Fibroblast of the conjunctiva (primary cell): ENCODE results near the gene THRB.

Experiments used
- DNase-seq: peaks from one replicate; pipeline ENCODE4 v3.0.0-alpha.2; 2010; ENCODE audit warnings: low read depth

The THRB gene

GRCh38 chr3:24349367-24350019, 145.2 kb downstream of the THRB start:
- DNase-seq, result no peak

DNA sequence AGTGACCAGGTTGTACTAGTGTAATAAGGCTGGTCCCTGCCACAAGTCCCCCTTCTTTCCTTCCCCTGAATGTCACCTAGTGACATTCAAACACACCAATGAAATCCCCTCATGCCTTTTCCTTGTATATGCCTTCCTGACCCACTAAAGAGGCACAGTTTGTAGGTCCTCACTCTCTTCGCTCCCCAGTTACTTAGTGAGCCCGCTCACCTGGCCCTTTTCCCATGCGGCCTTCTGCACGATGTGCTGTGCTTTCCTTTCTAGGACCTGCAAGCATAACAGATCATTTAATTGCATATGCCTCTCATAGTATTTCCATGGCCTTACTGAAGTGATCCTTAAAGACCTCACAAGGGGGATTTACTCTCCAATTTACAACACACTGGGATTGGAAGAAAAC, 146.3 kb downstream of the THRB start:
- DNase-seq, result no peak

- DNase-seq, result peak; percentile 40
These were observed 149.7 kb downstream of the THRB start for GRCh38 chr3:24344784-24345439.

- peak; percentile 37 for DNase-seq
These were observed 151.4 kb downstream of the THRB start for GRCh38 chr3:24343084-24343783.

DNA sequence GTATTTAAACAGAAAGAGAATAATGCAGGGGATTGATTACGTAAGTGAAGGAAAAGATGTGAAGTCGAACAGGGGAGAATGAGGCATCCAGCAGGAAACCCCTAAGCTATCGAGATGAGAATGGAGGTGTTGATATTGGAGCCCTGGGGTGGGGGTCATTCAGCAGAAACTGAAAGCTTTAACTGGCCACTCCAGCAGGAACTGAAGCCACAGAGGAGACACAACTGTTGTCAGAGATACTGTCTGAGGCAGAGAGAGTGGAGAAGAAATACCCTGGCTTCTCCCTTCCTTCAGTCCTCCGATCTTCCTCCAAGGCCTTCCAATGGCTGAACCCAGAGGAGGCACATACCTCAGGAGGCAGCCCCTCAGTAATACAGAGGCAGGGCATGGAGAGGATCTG, 152.4 kb downstream of the THRB start:
- DNase-seq, result no peak

- no peak for DNase-seq
These were observed 153.0 kb downstream of the THRB start for GRCh38 chr3:24341668-24342067.

GRCh38 chr3:24340966-24341365, 153.7 kb downstream of the THRB start:
- no peak for DNase-seq

- no peak for DNase-seq
These were observed 154.5 kb downstream of the THRB start for GRCh38 chr3:24340161-24340560.

GRCh38 chr3:24339266-24339825, 155.3 kb downstream of the THRB start:
- DNase-seq, result no peak

DNA sequence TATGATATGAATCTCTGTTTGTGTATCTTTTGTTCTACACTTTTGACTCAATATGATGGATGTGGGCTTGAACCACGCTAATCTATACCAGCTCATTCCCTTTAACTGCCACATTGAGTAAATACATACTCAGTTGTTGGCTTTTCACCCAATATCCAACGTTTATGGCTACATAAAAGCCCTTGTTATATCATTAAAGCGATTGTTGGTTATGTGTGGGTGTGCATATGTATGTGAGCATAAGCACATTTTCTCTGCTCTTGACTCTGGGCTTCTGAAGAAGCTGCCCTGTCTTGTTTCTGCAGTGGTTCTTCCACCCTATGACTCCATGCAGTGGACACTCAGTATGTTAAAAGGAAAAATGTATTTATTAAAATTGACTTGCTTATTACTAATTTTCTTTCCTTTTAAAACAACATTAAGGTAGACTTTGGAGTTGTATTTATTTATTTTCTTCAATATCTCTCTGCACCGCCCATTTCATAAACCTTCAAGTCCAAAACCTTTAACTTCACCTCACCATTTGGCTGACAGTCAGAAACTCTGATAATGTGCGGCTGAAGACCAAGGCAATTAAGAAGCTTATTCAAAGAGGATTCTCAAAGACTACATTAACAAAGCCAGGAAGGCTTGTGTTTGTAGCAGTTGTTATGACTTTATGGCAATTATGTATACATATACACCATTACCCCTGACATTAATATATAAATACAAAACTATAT, 156.1 kb downstream of the THRB start:
- DNase-seq, result no peak

- DNase-seq, result no peak
These were observed 158.5 kb downstream of the THRB start for GRCh38 chr3:24336101-24336500.

- no peak for DNase-seq
These were observed 162.6 kb downstream of the THRB start for GRCh38 chr3:24332092-24332491.

DNA sequence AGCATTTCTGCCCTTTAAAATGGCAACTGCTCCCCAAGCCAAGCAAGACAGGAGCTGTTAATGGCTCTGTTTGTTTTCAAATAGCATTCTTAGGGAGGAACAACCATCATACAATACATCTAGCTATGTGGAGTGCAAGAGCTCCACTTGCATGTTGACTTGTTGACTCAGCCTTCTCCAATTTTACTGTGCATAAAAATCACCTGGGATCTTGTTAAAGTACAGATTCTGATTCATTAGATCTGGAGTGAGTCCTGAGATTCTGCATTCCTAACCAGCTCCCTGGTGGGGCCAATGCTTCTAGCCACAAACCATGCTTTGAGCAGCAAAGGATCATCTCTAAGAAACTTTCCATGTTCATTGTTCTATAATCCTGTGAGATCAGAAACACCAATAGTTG, 171.4 kb downstream of the THRB start:
- DNase-seq, result no peak

DNA sequence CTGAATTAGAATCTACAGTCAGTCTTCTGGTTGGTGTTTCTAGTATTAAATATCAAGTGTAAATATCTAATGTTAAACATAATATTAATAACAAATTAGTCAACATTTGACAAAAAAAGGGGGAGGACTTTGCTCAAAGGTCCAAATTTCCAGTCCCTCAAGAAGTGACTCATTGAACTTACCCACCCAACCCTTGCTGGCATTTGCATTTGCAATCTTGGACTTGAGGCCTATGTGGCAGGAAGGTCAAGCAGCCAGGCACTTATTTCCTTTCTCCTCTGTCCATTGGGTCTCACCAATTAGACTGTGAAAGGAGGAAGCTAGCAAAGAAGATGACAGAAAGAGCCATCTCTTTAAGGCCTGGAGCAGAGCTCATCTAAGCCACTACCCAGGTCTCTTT, 174.0 kb downstream of the THRB start:
- no peak for DNase-seq

DNA sequence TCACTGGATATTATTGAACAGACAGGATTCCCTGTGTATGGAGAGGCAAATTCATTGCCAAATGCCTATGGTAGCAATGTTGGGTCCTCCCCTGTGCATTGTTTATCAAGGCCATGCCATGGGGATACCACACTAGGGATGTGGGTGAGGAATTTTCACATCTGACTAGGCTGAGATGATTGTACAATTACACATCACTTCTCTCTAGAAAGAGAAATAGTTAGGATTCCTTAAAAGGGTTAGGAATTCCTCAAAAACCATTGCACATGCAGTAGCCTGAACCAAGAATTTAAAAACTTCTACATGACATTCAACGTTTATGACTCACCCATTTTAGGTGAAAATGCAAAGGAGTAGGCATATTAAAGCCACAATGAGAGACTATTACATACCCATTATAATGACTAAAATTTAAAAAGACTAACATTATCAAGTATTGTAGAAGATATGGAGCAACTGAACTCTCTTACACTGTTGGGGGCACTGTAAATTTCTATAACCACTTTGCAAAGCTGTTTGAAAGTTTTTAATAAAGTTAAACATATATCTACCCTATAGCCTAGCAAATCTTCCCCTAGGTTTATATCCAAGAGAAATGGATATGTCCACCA, 175.9 kb downstream of the THRB start:
- no peak for DNase-seq

- DNase-seq, result no peak
These were observed 177.7 kb downstream of the THRB start for GRCh38 chr3:24316887-24317383.

DNA sequence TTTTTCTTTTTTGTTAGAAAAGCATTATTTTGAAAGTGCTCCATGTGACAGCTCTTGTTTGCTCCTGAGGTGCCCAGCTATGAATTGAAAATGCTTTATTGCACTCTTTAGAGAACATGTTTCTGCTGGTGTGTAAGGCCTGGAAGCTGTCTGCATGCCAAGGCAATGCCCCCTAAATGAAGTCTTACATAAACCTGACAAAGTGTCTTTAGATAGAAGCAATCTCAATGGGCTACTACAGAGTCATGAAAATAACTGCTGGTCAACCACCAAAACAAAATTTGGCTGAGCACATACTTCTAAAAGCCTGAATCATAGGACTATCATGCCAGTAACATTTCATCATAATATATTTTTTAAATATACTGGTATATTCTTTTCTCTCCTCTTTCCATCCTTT, 178.7 kb downstream of the THRB start:
- no peak for DNase-seq

DNA sequence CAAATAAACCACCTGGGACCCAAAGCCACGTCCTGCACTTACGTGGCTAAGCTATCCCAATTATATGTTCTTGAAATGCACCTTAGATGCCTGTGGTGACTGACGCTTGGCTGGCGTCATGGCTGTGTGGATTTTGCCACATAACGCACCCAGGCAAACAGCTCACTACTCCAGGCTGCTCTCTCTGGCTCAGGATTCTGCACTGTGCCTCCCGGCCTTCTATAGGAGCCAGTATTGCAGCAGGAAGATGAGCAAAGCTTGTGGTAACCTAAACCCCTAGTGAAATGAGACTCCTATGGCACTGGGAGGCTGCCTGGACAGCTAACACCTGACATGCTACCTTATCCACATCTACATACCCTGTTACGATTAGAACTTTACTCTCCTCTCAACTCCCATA, 179.3 kb downstream of the THRB start:
- DNase-seq, result no peak

GRCh38 chr3:24311881-24312280, 182.8 kb downstream of the THRB start:
- no peak for DNase-seq

GRCh38 chr3:24310887-24311286, 183.8 kb downstream of the THRB start:
- no peak for DNase-seq

DNA sequence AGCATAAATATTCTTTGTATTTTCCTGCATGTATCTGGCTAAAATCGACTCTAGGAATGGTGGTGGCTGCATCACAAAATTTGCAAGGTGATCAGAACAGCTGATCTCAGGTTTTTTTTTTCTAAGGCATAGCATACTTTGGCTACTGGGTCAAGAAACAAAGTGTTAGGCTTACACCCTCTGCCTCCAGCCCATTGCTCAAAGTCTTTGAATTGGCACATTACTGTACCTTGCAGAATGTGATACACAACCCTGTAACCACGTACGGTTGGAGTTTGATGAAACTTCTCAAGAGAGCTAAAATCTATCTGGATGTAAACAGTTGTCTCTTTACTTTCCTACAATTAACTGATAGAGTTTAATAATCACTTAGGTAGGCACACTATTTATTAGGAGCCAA, 188.1 kb downstream of the THRB start:
- no peak for DNase-seq
